ENCODE measurements around the gene GABBR2.
A peak's percentile ranks its signal among the peaks of the same experiment; 100 is the strongest.
"Not testable (repeated sequence)": the region's sequence is repeated elsewhere in the genome, so short reads cannot be mapped to it uniquely, and the experiment has no call there.

Gene GABBR2

GRCh38 chr9:98272083-98272482, 436.7 kb downstream of the GABBR2 start:
- no peak for DNase-seq

GRCh38 chr9:98271479-98271878, 437.3 kb downstream of the GABBR2 start:
- DNase-seq, result no peak

- DNase-seq, result not testable (repeated sequence)
Measured at GRCh38 chr9:98270284-98270683, 438.5 kb downstream of the GABBR2 start.

GRCh38 chr9:98269652-98270051, 439.1 kb downstream of the GABBR2 start:
- DNase-seq, result not testable (repeated sequence)

- not testable (repeated sequence) for DNase-seq
Measured at GRCh38 chr9:98267556-98267955, 441.2 kb downstream of the GABBR2 start.

- DNase-seq, result no peak
Measured at GRCh38 chr9:98264516-98264915, 444.2 kb downstream of the GABBR2 start.

GRCh38 chr9:98263482-98264357, 445.0 kb downstream of the GABBR2 start:
- peak; percentile 56 to 67 for DNase-seq

- no peak for DNase-seq
Measured at GRCh38 chr9:98263080-98263479, 445.7 kb downstream of the GABBR2 start.

- no peak for DNase-seq
Measured at GRCh38 chr9:98262056-98262455, 446.7 kb downstream of the GABBR2 start.

- no peak for DNase-seq
Measured at GRCh38 chr9:98260635-98261034, 448.1 kb downstream of the GABBR2 start.

- DNase-seq, result no peak
Measured at GRCh38 chr9:98259791-98260190, 448.9 kb downstream of the GABBR2 start.

- DNase-seq, result peak; percentile 30 to 65
Measured at GRCh38 chr9:98256756-98257155, 452.0 kb downstream of the GABBR2 start.

GRCh38 chr9:98255578-98256296, 453.0 kb downstream of the GABBR2 start, which contains the start of gene TBC1D2:
Gene TBC1D2 (minus strand): TSS chr9:98255649. CDS start chr9:98255541, 108 bp downstream.
- peak; percentile 86 to 88 for DNase-seq

GRCh38 chr9:98255061-98255577, 453.6 kb downstream of the GABBR2 start:
- peak in 1 of 2 experiments; percentile 19 for DNase-seq

GRCh38 chr9:98254228-98255060, 454.3 kb downstream of the GABBR2 start:
- DNase-seq, result no peak

GRCh38 chr9:98253565-98253964, 455.2 kb downstream of the GABBR2 start:
- no peak for DNase-seq

- DNase-seq, result no peak
Measured at GRCh38 chr9:98251551-98251950, 457.2 kb downstream of the GABBR2 start.

- DNase-seq, result no peak
Measured at GRCh38 chr9:98249771-98250170, 459.0 kb downstream of the GABBR2 start.

- DNase-seq, result no peak
Measured at GRCh38 chr9:98248737-98249474, 459.8 kb downstream of the GABBR2 start.

GRCh38 chr9:98247831-98248657, 460.7 kb downstream of the GABBR2 start:
- DNase-seq, result no peak

GRCh38 chr9:98242426-98242825, 466.3 kb downstream of the GABBR2 start:
- DNase-seq, result no peak

All from SHP77 (cell line).